Frontal cortex (tissue), 1 donor: ENCODE results near the gene TSNAXIP1. TPM values are rescaled to one million over a fixed set of nuclear protein-coding genes. Genes with fewer than 3 reads are reported as not detected.

Source experiments
- small RNA-seq: library from RNA; depleted of rRNA; stranded (forward); fragments of <200 nt; gene quantifications from one replicate; pipeline ENCODE3, GENCODE V24; 2014
- total RNA-seq: library from RNA; depleted of rRNA; stranded (reverse); fragments of >200 nt; gene quantifications from one replicate; pipeline ENCODE4 v1.2.3, GENCODE V29; 2014

TSNAXIP1 gene
- total RNA-seq, 1 donor from 2014 or later: 4.5 TPM

Small RNAs within 50 kb of the gene (small RNA-seq; reads per million reads assigned to genes)
- not detected for gene AC040162.2

Other genes starting within 250 kb of the TSNAXIP1 start
- 62.0 TPM for gene CTCF, start 244.4 kb upstream of the TSNAXIP1 start, total RNA-seq
- gene CARMIL2, start 161.7 kb upstream of the TSNAXIP1 start, total RNA-seq: 2.4 TPM
- gene ACD, start 146.6 kb upstream of the TSNAXIP1 start, total RNA-seq: 24.9 TPM
- 9.4 TPM for gene PARD6A, start 145.9 kb upstream of the TSNAXIP1 start, total RNA-seq
- 9.4 TPM for gene ENKD1, start 140.1 kb upstream of the TSNAXIP1 start, total RNA-seq
- gene C16orf86, start 140.1 kb upstream of the TSNAXIP1 start, total RNA-seq: 2.0 TPM
- gene GFOD2, start 87.6 kb upstream of the TSNAXIP1 start, total RNA-seq: 57.9 TPM
- gene RANBP10, start 329 bp upstream of the TSNAXIP1 start, total RNA-seq: 3.7 TPM
- gene THAP11, start 35.4 kb downstream of the TSNAXIP1 start, total RNA-seq: 26.5 TPM
- gene NUTF2, start 40.0 kb downstream of the TSNAXIP1 start, total RNA-seq: 70.9 TPM
- gene CENPT, start 40.8 kb downstream of the TSNAXIP1 start, total RNA-seq: 25.3 TPM
- 64.0 TPM for gene EDC4, start 66.2 kb downstream of the TSNAXIP1 start, total RNA-seq
- gene NRN1L, start 78.0 kb downstream of the TSNAXIP1 start, total RNA-seq: not detected
- gene PSKH1, start 86.4 kb downstream of the TSNAXIP1 start, total RNA-seq: 6.5 TPM
- gene CTRL, start 125.0 kb downstream of the TSNAXIP1 start, total RNA-seq: 2.0 TPM
- gene PSMB10, start 130.0 kb downstream of the TSNAXIP1 start, total RNA-seq: 13.0 TPM
- gene LCAT, start 137.2 kb downstream of the TSNAXIP1 start, total RNA-seq: 0.82 TPM
- 6.5 TPM for gene SLC12A4, start 161.7 kb downstream of the TSNAXIP1 start, total RNA-seq
- gene DPEP3, start 173.6 kb downstream of the TSNAXIP1 start, total RNA-seq: not detected
- gene DPEP2, start 192.6 kb downstream of the TSNAXIP1 start, total RNA-seq: 0.82 TPM
- gene DPEP2NB, start 209.0 kb downstream of the TSNAXIP1 start, total RNA-seq: not detected
- gene DDX28, start 216.3 kb downstream of the TSNAXIP1 start, total RNA-seq: 13.5 TPM
- 11.0 TPM for gene DUS2, start 216.4 kb downstream of the TSNAXIP1 start, total RNA-seq